ENCODE data around the gene TSPAN5. TPM values are rescaled to one million over a fixed set of nuclear protein-coding genes. Genes with fewer than 3 reads are reported as not detected.

The TSPAN5 gene
- total RNA-seq, 6 experiments from 2014 or later = 59.6 to 75.4 (median 67.6) TPM

- peaks cover 3% of the 10 kb centered on the region; the same call in 1 of the 2 replicates for H3K27me3 Mint-ChIP-seq (ENCODE audit: insufficient read depth)
- no peak for DNase-seq
- H3K36me3 Mint-ChIP-seq (ENCODE audit: low read depth) = peaks cover 14% of the 10 kb centered on the region
- peaks cover 13% of the 10 kb centered on the region for H3K9me3 Mint-ChIP-seq
- TF ChIP-seq CTCF (IDR thresholded peaks at IDR 0.05) = no peak
- no peak overlapping the region for H3K4me3 Mint-ChIP-seq
- H3K27ac Mint-ChIP-seq = no peak overlapping the region
- peaks cover 34% of the 10 kb centered on the region for H3K4me1 Mint-ChIP-seq (ENCODE audit: low read depth)
Measured at GRCh38 chr4:98692411-98692810, 34.0 kb upstream of the TSPAN5 start.

DNA sequence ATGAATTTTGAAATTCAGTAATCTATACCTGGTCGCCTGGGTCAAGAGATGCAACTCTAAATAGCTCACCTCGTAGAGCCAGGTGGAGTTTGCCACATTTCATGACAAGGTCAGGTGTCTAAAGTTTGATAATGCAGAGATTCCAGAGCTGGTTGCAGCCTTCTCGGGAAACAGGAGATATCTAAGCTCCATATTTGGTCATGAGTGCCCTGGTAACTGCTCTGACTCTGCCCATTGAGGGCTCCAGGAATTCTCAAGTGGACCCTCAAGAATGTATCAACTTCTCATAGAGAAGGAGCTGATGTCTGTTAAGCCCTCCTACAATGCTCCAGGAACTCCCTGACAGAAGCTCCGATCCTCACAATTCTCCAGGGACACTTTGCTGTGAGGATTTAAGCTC lies 33.2 kb upstream of the TSPAN5 start:
- Mint-ChIP-seq H3K9me3 (peaks cover 5% of the 10 kb centered on the region; the same call in 1 of the 2 replicates), H3K27ac (no peak overlapping the region), H3K4me3 (no peak overlapping the region), H3K4me1 (ENCODE audit: low read depth) (peaks cover 41% of the 10 kb centered on the region), H3K27me3 (ENCODE audit: insufficient read depth) (peaks cover 3% of the 10 kb centered on the region; the same call in 1 of the 2 replicates), H3K36me3 (ENCODE audit: low read depth) (peaks cover 7% of the 10 kb centered on the region)
- no peak for TF ChIP-seq CTCF (IDR thresholded peaks at IDR 0.05)
- no peak for DNase-seq

DNA sequence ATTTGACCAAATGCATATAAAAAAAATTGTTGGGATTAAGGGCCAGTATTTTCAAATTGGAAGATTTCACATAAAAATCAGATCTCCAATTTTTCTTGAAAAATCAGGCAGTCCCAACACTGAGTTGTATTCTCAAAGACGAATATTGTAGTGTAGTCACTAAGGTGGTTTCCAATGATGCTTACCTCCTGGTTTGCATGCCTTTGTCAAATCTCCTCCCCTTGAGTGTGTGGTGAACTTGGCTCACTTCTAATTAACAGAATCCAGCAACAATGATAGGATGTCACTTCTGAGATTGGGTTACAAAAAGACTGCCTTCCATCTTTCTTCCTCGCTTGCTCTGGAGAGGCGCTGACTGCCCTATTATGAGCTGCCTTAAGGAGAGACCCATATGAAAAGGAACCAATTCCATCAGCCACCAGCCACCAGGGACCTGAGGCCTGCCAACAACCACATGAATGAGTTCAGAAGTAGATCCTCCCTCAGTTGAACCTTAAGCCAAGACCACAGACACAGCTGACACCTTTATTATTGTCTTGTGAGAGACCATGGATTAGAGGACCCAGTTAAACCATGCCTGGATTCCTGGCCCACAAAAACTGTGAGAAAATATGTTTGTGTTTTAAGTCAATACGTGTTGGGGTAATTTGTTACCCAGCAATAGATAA lies 31.2 kb upstream of the TSPAN5 start:
- Mint-ChIP-seq H3K4me3 (peak overlapping the region; percentile 74; the same call in 1 of the 2 replicates), H3K27ac (peak overlapping the region; percentile 89), H3K4me1 (ENCODE audit: low read depth) (peaks cover 51% of the 10 kb centered on the region), H3K27me3 (ENCODE audit: insufficient read depth) (peaks cover 3% of the 10 kb centered on the region; the same call in 1 of the 2 replicates), H3K9me3 (no peaks in the 10 kb centered on the region), H3K36me3 (ENCODE audit: low read depth) (peaks cover 7% of the 10 kb centered on the region)
- TF ChIP-seq CTCF (IDR thresholded peaks at IDR 0.05) = no peak
- DNase-seq = no peak

- Mint-ChIP-seq H3K27me3 (ENCODE audit: insufficient read depth) (peaks cover 3% of the 10 kb centered on the region; the same call in 1 of the 2 replicates), H3K4me3 (peak overlapping the region; percentile 74), H3K4me1 (ENCODE audit: low read depth) (peaks cover 51% of the 10 kb centered on the region), H3K9me3 (no peaks in the 10 kb centered on the region), H3K36me3 (ENCODE audit: low read depth) (peaks cover 7% of the 10 kb centered on the region), H3K27ac (peak overlapping the region; percentile 89)
- no peak for TF ChIP-seq CTCF (IDR thresholded peaks at IDR 0.05)
- peak; percentile 84 for DNase-seq
Measured at GRCh38 chr4:98688411-98689290, 30.2 kb upstream of the TSPAN5 start.

- peaks cover 3% of the 10 kb centered on the region; the same call in 1 of the 2 replicates for H3K27me3 Mint-ChIP-seq (ENCODE audit: insufficient read depth)
- peak overlapping the region; percentile 89 for H3K27ac Mint-ChIP-seq
- peaks cover 56% of the 10 kb centered on the region for H3K4me1 Mint-ChIP-seq (ENCODE audit: low read depth)
- no peak for TF ChIP-seq CTCF (IDR thresholded peaks at IDR 0.05)
- peak overlapping the region; percentile 74 for H3K4me3 Mint-ChIP-seq
- H3K9me3 Mint-ChIP-seq = no peaks in the 10 kb centered on the region
- H3K36me3 Mint-ChIP-seq (ENCODE audit: low read depth) = peaks cover 7% of the 10 kb centered on the region
- peak; percentile 4 for DNase-seq
Measured at GRCh38 chr4:98687876-98688275, 29.5 kb upstream of the TSPAN5 start.

All from HFFc6 (cell line).